Kidney (tissue), 14 donors: ENCODE results near the gene SPG7. TPM values are rescaled to one million over a fixed set of nuclear protein-coding genes. Genes with fewer than 3 reads are reported as not detected.
"Not testable (repeated sequence)": the region's sequence is repeated elsewhere in the genome, so short reads cannot be mapped to it uniquely, and the experiment has no call there.

Experiments
- DNase-seq, 5 donors: peaks; one replicate each; pipeline ENCODE4 v3.0.0-alpha.2; 2013 to 2020
- FAIRE-seq: peaks from 2 replicates; lab custom pipeline; 2012; peaks lifted over from hg19 to GRCh38; lab: Jason Lieb, UNC
- H3K27ac ChIP-seq, 2 donors: one replicate each; pipeline ENCODE4 v1.7.0; 2013; ENCODE audit warnings: low read depth in 2 of 2, low read length in 2 of 2, inconsistent platforms in 1 of 2
- H3K27me3 ChIP-seq: one replicate; pipeline ENCODE4 v1.7.1; 2013; ENCODE audit warnings: low read length, inconsistent platforms; ENCODE audit not compliant: control insufficient read depth, insufficient read depth
- H3K36me3 ChIP-seq, 3 donors: one replicate each; pipeline versions ENCODE4 v1.7.0 to v1.7.1; 2013; ENCODE audit warnings: low read length in 3 of 3, control low read depth in 1 of 3, inconsistent platforms in 1 of 3; ENCODE audit not compliant: insufficient read depth in 3 of 3, control insufficient read depth in 2 of 3
- H3K4me1 ChIP-seq, 3 donors: one replicate each; pipeline versions ENCODE4 v1.7.0 to v1.7.1; 2013; ENCODE audit warnings: low read length in 3 of 3, inconsistent platforms in 1 of 3, low read depth in 1 of 3; ENCODE audit not compliant: control insufficient read depth in 2 of 3, insufficient read depth in 2 of 3
- H3K4me3 ChIP-seq, 3 donors: one replicate each; pipeline versions ENCODE4 v1.7.0 to v1.8.1; 2013; ENCODE audit warnings: low read length in 3 of 3, control low read depth in 1 of 3, inconsistent platforms in 1 of 3
- H3K9ac ChIP-seq, 3 donors: one replicate each; pipeline versions ENCODE4 v1.7.0 to v1.7.1; 2013; ENCODE audit warnings: low read length in 3 of 3, control low read depth in 1 of 3, inconsistent platforms in 1 of 3
- H3K9me3 ChIP-seq, 3 donors: one replicate each; pipeline versions ENCODE4 v1.7.0 to v1.7.1; 2013; ENCODE audit warnings: low read length in 3 of 3, control low read depth in 1 of 3, inconsistent platforms in 1 of 3; ENCODE audit not compliant: control insufficient read depth in 2 of 3, insufficient read depth in 1 of 3
- CTCF ChIP-seq: IDR thresholded peaks from 3 replicates; pipeline ENCODE4 v1.5.1; 2012; ENCODE audit warnings: mild to moderate bottlenecking, moderate library complexity, borderline replicate concordance; ENCODE audit not compliant: insufficient read depth; ENCODE audit errors: extremely low read depth
- intact Hi-C: fragments of 100-400 bp; cut with DNase I; formaldehyde crosslinking; loops from one replicate; pipeline ENCODE4 v1.11.1; 2022
- polyA plus RNA-seq: library from polyadenylated mRNA; stranded (reverse); fragments of 350-450 nt; fragmentation: Illumina TruSeq; extraction: RNeasy Lipid Tissue Mini Kit (QIAGEN cat#74804); gene quantifications from one replicate; pipeline ENCODE4 v1.2.3, GENCODE V29; 2014; ENCODE audit warnings: low read depth, low replicate concordance; ENCODE audit not compliant: insufficient read depth
- total RNA-seq: library from RNA; stranded (reverse); fragmentation: NEBNext Ultra II Directional; extraction: Animal tissue kit (Norgen Biotek cat#: 25700); gene quantifications from one replicate; pipeline ENCODE4 v1.2.1, GENCODE V29; 2021
- donor health status: control.
- donor health status: control.
- donor health status: control.
- donor health status: control.
- donor health status: control.
- donor health status: DM: yes; HTN: yes; CAD: no.
- donor health status: Normal renal cell carcinoma (clear cell type).

The SPG7 gene
- total and polyA plus RNA-seq, 2 donors from 2014 or later, result 71.0 to 108 TPM

GRCh38 chr16:89569506-89570341 lies 61.5 kb downstream of the SPG7 start:
- Histone ChIP-seq H3K36me3 (peaks cover 0 to 3% (median 0%) of the 10 kb centered on the region in 3 donors), H3K27me3 (no peaks in the 10 kb centered on the region), H3K4me1 (peaks cover 0 to 24% (median 11%) of the 10 kb centered on the region in 3 donors), H3K9ac (no peak overlapping the region), H3K27ac (no peak overlapping the region), H3K4me3 (no peak overlapping the region), H3K9me3 (no peaks in the 10 kb centered on the region)
- intact Hi-C loops, result loop anchor here (10.0 kb wide), 1 partner anchor 75 kb away; no protein-coding TSS in a partner anchor
- no peak for DNase-seq
- TF ChIP-seq CTCF, result no peak
- FAIRE-seq, result no peak

GRCh38 chr16:89570342-89570923 lies 62.2 kb downstream of the SPG7 start:
- FAIRE-seq, result no peak
- no peaks in the 10 kb centered on the region for H3K9me3 ChIP-seq
- H3K36me3 ChIP-seq, result no peaks in the 10 kb centered on the region
- intact Hi-C loops, result loop anchor here (10.0 kb wide), 1 partner anchor 74 kb away; no protein-coding TSS in a partner anchor
- no peak overlapping the region for H3K4me3 ChIP-seq
- no peak for TF ChIP-seq CTCF
- DNase-seq, result peak in 1 of 5 donors; percentile 65
- H3K27me3 ChIP-seq, result no peaks in the 10 kb centered on the region
- no peak overlapping the region for H3K27ac ChIP-seq
- H3K4me1 ChIP-seq, result peaks cover 0 to 18% (median 11%) of the 10 kb centered on the region in 3 donors
- H3K9ac ChIP-seq, result no peak overlapping the region

GRCh38 chr16:89570983-89571598 lies 62.9 kb downstream of the SPG7 start:
- not testable (repeated sequence) for H3K4me3 ChIP-seq, FAIRE-seq, H3K27me3 ChIP-seq, DNase-seq, H3K36me3 ChIP-seq, H3K9me3 ChIP-seq, H3K9ac ChIP-seq, H3K27ac ChIP-seq
- H3K4me1 ChIP-seq, result peaks cover 0 to 11% (median 10%) of the 10 kb centered on the region in 3 donors
- intact Hi-C loops, result loop anchor here (10.0 kb wide), 1 partner anchor 74 kb away; no protein-coding TSS in a partner anchor
